GM12872 (cell line): ENCODE measurements around the gene MRPS2.

Source experiments
- TF ChIP-seq, protein P1 (sequence below): IDR thresholded peaks from 3 replicates; pipeline ENCODE4 v1.5.1; 2011; ENCODE audit warnings: low read depth, mild to moderate bottlenecking, low read length, moderate library complexity; ENCODE audit not compliant: insufficient read depth

MRPS2 gene

DNA sequence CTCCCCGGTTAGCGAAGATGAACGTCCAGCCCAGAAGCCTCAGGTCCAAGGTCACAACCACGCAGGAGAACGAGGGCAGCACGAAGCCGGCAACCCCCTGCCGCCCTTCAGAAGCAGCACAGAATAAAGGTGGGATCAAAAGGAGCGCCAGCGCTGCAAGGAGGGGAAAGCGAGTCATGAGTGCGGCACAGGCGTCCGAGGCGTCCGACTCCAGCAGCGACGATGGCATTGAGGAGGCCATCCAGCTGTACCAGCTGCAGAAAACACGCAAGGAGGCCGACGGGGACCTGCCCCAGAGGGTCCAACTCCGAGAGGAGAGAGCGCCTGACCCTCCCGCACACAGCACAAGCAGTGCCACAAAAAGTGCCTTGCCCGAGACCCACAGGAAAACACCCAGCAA is 15.1 kb upstream of the MRPS2 start:
- TF ChIP-seq, protein P1, sequence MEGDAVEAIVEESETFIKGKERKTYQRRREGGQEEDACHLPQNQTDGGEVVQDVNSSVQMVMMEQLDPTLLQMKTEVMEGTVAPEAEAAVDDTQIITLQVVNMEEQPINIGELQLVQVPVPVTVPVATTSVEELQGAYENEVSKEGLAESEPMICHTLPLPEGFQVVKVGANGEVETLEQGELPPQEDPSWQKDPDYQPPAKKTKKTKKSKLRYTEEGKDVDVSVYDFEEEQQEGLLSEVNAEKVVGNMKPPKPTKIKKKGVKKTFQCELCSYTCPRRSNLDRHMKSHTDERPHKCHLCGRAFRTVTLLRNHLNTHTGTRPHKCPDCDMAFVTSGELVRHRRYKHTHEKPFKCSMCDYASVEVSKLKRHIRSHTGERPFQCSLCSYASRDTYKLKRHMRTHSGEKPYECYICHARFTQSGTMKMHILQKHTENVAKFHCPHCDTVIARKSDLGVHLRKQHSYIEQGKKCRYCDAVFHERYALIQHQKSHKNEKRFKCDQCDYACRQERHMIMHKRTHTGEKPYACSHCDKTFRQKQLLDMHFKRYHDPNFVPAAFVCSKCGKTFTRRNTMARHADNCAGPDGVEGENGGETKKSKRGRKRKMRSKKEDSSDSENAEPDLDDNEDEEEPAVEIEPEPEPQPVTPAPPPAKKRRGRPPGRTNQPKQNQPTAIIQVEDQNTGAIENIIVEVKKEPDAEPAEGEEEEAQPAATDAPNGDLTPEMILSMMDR, result no peak

DNA sequence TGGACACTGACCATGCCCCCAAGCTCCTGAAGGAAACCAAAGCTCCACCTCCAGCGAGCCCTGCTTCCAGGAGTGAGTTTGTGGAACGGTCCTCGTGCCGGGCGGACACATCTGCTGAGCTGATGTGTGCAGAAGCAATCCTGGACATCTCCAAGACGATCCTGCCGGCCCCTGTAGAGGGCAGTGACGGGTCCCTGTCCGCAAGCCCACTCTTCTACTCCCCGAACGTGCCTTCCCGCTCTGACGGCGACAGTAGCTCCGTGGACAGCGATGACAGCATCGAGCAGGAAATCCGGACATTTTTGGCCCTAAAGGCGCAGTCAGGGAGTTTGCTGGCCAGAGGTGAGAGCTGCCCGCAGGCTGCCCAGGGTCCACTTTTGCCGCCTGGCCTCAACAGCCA is 14.7 kb upstream of the MRPS2 start:
- TF ChIP-seq, protein P1, result no peak

DNA sequence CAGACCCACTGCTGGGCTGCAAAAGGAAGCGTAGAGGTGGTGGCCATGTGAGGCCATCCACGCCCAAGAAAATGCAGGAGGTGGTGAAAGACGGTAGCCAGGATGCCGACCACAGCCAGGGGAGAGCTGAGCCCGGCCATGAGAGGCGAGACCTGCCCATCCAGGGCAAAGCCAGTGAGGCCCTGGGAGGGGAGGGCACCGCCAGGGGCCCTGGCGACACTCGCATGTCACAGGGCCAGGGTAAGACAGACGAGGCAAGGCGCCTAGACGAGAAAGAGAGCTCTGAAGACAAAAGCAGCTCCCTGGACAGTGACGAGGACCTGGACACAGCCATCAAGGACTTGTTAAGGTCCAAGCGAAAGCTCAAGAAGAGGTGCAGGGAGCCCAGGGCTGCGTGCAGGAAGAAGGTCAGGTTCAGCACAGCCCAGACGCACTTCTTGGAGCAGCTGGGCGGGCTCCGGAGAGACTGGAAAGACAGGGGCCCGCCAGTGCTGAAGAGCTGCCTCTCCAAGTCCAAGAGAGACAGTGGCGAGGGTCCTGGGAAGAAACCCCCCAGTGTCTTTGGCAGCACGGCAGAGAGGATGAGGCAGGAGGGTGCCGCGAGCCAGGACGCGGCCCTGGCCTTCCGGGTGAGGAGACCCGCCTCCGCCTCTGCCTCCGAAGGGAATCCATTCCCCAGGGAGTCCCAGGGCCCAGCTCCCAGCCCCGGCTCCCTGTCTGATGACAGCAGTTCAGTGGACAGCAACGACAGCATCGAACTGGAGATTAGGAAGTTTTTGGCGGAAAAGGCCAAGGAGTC is 14.0 kb upstream of the MRPS2 start:
- TF ChIP-seq, protein P1, result no peak

DNA sequence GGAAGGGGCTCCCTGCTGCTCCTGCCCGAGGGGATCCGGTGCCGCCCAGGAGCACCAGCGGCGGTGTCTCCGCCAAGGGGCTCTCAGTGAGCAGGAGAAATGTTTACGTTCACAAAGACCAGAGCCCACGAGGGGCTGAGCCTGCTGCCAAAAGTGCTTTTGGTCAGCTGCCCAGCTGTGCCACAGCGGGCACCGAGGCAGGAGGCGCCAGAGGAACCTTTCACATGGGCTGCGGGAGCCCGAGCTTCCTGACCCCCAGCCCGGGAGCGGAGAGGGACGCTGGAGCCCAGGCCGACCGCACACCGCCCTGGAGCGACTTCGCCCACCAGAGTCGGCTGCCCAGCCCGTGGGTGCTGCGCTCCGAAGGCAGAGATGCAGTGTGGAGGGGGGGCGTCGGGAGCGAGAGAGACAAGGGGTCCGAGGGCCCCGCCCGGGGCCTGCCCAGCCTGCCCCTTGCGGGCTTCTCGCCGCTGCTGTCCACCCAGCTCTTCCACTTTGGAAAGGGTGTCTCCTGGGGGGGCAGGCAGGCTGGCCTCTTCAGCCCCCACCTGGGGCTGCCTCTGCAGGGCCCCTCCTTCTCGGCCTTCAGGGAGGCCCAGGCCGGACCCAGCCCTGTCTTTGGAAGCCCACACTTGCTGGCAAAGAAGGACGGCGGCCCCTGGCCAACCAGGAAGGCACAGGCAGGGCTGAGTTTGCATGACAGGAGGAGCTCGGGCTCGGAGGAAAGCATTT is 13.0 kb upstream of the MRPS2 start:
- TF ChIP-seq, protein P1, result no peak

DNA sequence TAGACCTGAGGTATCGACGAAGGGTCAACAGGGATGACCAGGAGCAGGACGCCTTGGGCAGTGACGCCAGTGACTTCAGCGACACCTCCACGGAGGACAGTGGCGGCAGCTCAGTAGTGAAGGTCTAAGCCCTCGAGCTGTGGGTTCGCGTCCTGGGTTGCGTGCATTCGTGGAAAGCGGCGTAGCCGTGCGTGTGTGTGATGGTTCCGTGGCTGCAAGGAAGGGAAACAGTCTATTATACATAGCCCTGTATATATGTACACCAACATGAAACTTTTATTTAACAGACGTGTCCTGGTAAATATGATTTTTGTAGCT is 12.5 kb upstream of the MRPS2 start:
- TF ChIP-seq, protein P1, result no peak

DNA sequence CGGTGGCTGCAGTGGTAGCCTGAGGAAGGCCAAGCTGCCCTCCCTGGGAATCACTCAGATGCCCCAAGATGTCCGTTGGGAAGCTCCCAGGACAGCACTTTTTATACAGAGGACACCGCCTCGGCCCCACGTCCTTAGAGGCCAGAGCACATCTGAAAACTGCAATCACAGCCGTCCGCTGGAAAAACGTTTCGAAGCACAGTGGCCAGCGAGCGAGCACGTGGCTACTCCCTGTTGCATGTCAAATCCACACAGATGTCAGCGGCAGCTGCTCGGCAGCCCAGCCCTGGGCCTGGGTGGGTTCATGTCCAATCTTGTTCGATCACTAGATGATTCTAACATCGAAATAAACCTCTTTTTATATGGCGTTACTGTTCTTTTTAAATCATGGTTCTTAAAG is 12.0 kb upstream of the MRPS2 start:
- TF ChIP-seq, protein P1, result no peak

DNA sequence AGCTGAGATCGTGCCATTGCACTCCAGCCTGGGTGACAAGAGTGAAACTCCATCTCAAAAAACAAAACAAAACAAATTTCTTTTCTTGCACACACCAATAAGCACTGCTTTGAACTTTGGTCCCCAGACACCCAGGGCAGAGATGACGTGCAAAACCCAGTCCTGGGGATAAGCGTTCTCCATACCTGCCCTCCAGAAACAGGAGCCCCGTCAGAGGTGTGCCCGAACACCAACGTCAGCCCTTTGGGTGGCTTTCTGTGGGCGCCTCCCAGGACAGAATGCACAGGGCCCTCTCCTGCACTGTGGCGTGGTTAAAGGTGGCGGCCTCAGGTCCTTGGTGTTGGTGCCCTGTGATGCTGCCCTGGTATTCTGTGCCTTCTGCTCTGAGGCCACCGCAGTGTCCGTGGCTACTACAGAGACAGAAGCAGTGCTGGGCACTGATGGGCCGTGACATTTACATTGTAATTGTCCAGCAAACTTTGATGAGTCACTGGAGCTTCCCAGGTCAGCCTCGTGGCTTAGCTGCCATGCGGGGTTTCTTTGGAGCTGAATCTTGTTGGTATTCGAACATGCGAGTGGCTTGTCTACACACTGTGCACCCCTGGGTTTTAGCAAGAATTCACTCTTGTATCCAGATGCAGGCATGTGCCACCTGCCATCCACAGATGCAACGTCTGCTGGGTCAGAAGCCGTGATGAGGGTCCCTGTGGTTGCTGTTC is 11.1 kb upstream of the MRPS2 start:
- TF ChIP-seq, protein P1, result no peak
